ENCODE data around the gene GDAP2. TPM values are rescaled to one million over a fixed set of nuclear protein-coding genes. Genes with fewer than 3 reads are reported as not detected.

The GDAP2 gene
- 29.0 and 45.5 TPM in 2 replicates for total RNA-seq

GRCh38 chr1:117929343-117930172, at the start of gene GDAP2, which contains the start of gene WDR3:
Gene GDAP2, minus strand, starts transcription at chr1:117929621. Its CDS starts 9,264 bp downstream, at chr1:117920357.
Gene WDR3, plus strand, starts transcription at chr1:117929739. Its CDS starts 3,581 bp downstream, at chr1:117933320.

Other genes with a start within 250 kb of the GDAP2 start
- 24.9 and 51.8 TPM in 2 replicates for gene WDR3, start 118 bp upstream of the GDAP2 start, total RNA-seq

Data from nasal cavity respiratory epithelium epithelial cell of viscerocranial mucosa (primary cell).